Trophoblast cell (in vitro differentiated cells and primary cell): ENCODE results near the gene OGFOD2.

ENCODE experiments used
- DNase-seq, 2 donors: peaks; one replicate each; pipeline ENCODE4 v3.0.0-alpha.2; 2016
- H2AFZ ChIP-seq: 2 replicates; pipeline ENCODE4 v1.6.1; 2013; ENCODE audit warnings: low read length, moderate library complexity, mild to moderate bottlenecking; ENCODE audit not compliant: insufficient read depth, poor library complexity
- H2AK5ac ChIP-seq: 2 replicates; pipeline ENCODE4 v1.6.1; 2013; ENCODE audit warnings: mild to moderate bottlenecking, low read length
- H2BK120ac ChIP-seq: 2 replicates; pipeline ENCODE4 v1.6.1; 2013; ENCODE audit warnings: low read length, mild to moderate bottlenecking, moderate library complexity; ENCODE audit not compliant: insufficient read depth, poor library complexity
- H2BK12ac ChIP-seq: 2 replicates; pipeline ENCODE4 v1.6.1; 2013; ENCODE audit warnings: mild to moderate bottlenecking, low read length, moderate library complexity
- H2BK5ac ChIP-seq: 2 replicates; pipeline ENCODE4 v1.6.1; 2013; ENCODE audit warnings: low read length, low read depth, moderate library complexity, mild to moderate bottlenecking; ENCODE audit not compliant: poor library complexity
- H3K14ac ChIP-seq: 2 replicates; pipeline ENCODE4 v1.6.1; 2013; ENCODE audit warnings: mild to moderate bottlenecking, low read length
- H3K18ac ChIP-seq: 2 replicates; pipeline ENCODE4 v1.6.1; 2013; ENCODE audit warnings: mild to moderate bottlenecking, low read length
- H3K23ac ChIP-seq: 2 replicates; pipeline ENCODE4 v1.6.1; 2013; ENCODE audit warnings: low read length
- H3K27ac ChIP-seq: 2 replicates; pipeline ENCODE4 v1.5.1; 2013; ENCODE audit warnings: low read depth, mild to moderate bottlenecking, inconsistent platforms, low read length, moderate library complexity
- H3K27me3 ChIP-seq: 2 replicates; pipeline ENCODE4 v1.6.1; 2013; ENCODE audit warnings: inconsistent platforms, mild to moderate bottlenecking, low read length, moderate library complexity; ENCODE audit not compliant: insufficient read depth
- H3K36me3 ChIP-seq, 2 experiments: 1 replicate in 1 of 2; 2 replicates in 1 of 2; pipeline ENCODE4 v1.6.1; 2013; ENCODE audit warnings: low read length in 2 of 2, mild to moderate bottlenecking in 2 of 2, moderate library complexity in 1 of 2; ENCODE audit not compliant: insufficient read depth in 2 of 2, control insufficient read depth in 1 of 2
- H3K4ac ChIP-seq: 2 replicates; pipeline ENCODE4 v1.6.1; 2013; ENCODE audit warnings: low read depth, mild to moderate bottlenecking, low read length, moderate library complexity
- H3K4me1 ChIP-seq, 2 experiments: 1 replicate in 1 of 2; 2 replicates in 1 of 2; pipeline ENCODE4 v1.6.1; 2013; ENCODE audit warnings: low read length in 2 of 2, mild to moderate bottlenecking in 2 of 2, moderate library complexity in 1 of 2; ENCODE audit not compliant: insufficient read depth in 2 of 2, control insufficient read depth in 1 of 2
- H3K4me2 ChIP-seq: 2 replicates; pipeline ENCODE4 v1.6.1; 2013; ENCODE audit warnings: inconsistent platforms, mild to moderate bottlenecking, low read length, moderate library complexity
- H3K4me3 ChIP-seq: 2 replicates; pipeline ENCODE4 v1.5.1; 2013; ENCODE audit warnings: mild to moderate bottlenecking, low read depth, low read length, inconsistent platforms
- H3K79me1 ChIP-seq: one replicate; pipeline ENCODE4 v1.6.1; 2013; ENCODE audit warnings: low read length
- H3K79me2 ChIP-seq: 2 replicates; pipeline ENCODE4 v1.6.1; 2013; ENCODE audit warnings: low read length, mild to moderate bottlenecking; ENCODE audit not compliant: control insufficient read depth, insufficient read depth, poor library complexity
- H3K9ac ChIP-seq: 2 replicates; pipeline ENCODE4 v1.6.1; 2013; ENCODE audit warnings: mild to moderate bottlenecking, low read length
- H3K9me3 ChIP-seq: 2 replicates; pipeline ENCODE4 v1.6.1; 2013; ENCODE audit warnings: low read depth, mild to moderate bottlenecking, control low read depth, inconsistent platforms, low read length; ENCODE audit not compliant: insufficient read depth
- H4K12ac ChIP-seq: 2 replicates; pipeline ENCODE4 v1.6.1; 2013; ENCODE audit warnings: low read depth, mild to moderate bottlenecking, low read length, moderate library complexity
- H4K8ac ChIP-seq: 2 replicates; pipeline ENCODE4 v1.6.1; 2013; ENCODE audit warnings: low read depth, mild to moderate bottlenecking, low read length, moderate library complexity
- H4K91ac ChIP-seq: one replicate; pipeline ENCODE4 v1.6.1; 2013; ENCODE audit warnings: low read depth, mild to moderate bottlenecking, low read length, moderate library complexity
- WGBS: extraction: QIAGEN DNeasy Blood & Tissue Kit; methylation state at CpG from one replicate; pipeline ENCODE4 v1.1.7; 2013; ENCODE audit warnings: missing lambda C conversion rate; ENCODE audit not compliant: insufficient read length, insufficient coverage; ENCODE audit errors: extremely low coverage; 5-methylcytosine and 5-hydroxymethylcytosine counted together

The OGFOD2 gene

DNA sequence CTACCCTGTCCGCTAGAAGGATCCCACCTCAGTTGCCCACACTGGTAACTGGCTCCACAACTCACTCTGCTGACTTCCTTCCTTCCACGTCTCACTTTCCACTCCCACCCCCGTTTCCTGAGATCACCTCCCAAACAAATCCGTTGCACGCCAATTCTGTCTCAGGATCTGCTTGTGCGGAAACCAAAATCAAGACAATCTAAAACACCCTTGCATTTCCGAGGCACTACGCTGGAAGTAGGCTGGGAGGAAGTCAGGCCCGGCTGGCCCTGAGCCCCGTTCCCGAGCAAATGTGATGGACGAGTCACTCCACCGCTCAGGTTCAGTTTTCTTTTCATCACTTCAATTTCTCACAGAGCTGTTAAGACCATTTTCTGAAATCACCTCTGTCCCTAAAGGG is 31.8 kb upstream of the OGFOD2 start:
- H2AFZ ChIP-seq: no peak overlapping the region
- no peak overlapping the region for H3K4ac ChIP-seq
- 100% methylated on average over 4 of the region's 13 CpGs for WGBS

DNA sequence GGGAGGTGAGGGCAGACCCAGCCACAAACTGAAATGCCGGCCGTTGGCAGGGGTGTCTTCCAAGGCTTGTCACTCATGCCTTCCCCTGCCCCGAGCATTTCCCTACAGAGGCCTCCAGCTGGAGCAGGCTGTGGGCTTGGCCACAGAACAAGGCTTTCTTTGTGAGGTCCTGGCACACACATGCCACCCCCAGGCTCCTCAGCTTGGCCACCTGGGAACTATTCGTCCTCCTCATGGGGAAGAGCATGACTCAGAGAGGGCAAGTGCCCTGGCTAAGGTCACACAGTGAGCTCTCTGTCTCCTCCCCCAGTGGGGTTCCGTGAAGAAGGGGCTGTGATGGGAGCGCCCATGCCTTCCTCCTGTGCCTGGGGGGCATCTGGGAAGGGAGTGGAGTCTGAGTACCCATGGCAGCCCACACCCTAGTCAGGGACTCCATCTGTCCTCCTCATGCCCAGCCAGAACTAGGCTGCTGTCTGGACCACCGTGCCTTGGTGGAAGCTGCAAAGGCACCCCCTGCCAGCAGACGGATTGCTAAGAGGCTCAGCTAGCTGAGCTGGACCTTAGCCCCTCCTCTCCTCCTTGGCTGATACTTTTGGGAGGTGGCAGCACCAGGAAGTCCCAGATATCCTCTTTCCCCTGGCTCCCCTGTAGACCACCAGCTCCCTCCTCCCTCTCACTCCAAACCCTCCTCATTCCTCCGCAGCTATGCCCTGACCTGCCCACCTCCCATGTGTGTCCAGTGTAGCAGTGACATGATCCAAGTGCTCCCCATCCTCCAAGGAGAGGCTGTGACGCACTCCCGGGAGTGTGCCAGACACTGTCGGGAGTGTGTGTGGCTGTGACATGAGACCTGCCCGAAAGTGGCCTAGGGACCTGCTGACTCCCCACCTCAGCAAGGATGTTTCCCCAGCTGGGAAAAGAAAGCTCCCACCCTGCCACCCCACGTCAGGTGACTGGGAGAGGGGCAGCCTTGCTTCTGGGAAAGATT is 30.1 kb upstream of the OGFOD2 start:
- Histone ChIP-seq H4K91ac (peak overlapping the region; percentile 49), H2BK5ac (no peak overlapping the region), H4K8ac (no peak overlapping the region), H3K18ac (no peak overlapping the region), H2AK5ac (peak overlapping the region; percentile 10), H3K36me3 (no peaks in the 10 kb centered on the region), H3K4me3 (no peak overlapping the region), H3K4me1 (peaks cover 7 to 16% of the 10 kb centered on the region in 2 experiments), H3K27ac (no peak overlapping the region), H3K79me1 (peaks cover 17% of the 10 kb centered on the region), H2AFZ (no peak overlapping the region), H2BK120ac (peak overlapping the region; percentile 5), H3K23ac (no peak overlapping the region), H3K9me3 (peaks cover 3% of the 10 kb centered on the region), H3K79me2 (no peaks in the 10 kb centered on the region), H3K4ac (no peak overlapping the region), H3K4me2 (no peak overlapping the region), H4K12ac (no peak overlapping the region), H3K9ac (no peak overlapping the region), H2BK12ac (peak overlapping the region; percentile 67), H3K27me3 (no peaks in the 10 kb centered on the region), H3K14ac (peak overlapping the region; percentile 29)
- WGBS: no CpG with 5 or more reads among the region's 14 CpGs
- no peak for DNase-seq

More for the DNA sequence above, 31.8 kb upstream of the OGFOD2 start:
- H3K79me2 ChIP-seq: no peaks in the 10 kb centered on the region
- no peak overlapping the region for H2AK5ac ChIP-seq
- H3K27me3 ChIP-seq: no peaks in the 10 kb centered on the region
- H3K4me3 ChIP-seq: no peak overlapping the region
- no peak overlapping the region for H3K4me2 ChIP-seq
- no peak overlapping the region for H3K9ac ChIP-seq
- H2BK12ac ChIP-seq: no peak overlapping the region
- DNase-seq: no peak
- no peak overlapping the region for H3K23ac ChIP-seq
- H2BK5ac ChIP-seq: no peak overlapping the region
- H3K27ac ChIP-seq: no peak overlapping the region
- H3K79me1 ChIP-seq: peaks cover 17% of the 10 kb centered on the region
- peaks cover 3% of the 10 kb centered on the region for H3K9me3 ChIP-seq
- H4K12ac ChIP-seq: no peak overlapping the region
- H4K91ac ChIP-seq: no peak overlapping the region
- H2BK120ac ChIP-seq: no peak overlapping the region
- no peak overlapping the region for H3K14ac ChIP-seq
- H3K4me1 ChIP-seq: peaks cover 7 to 16% of the 10 kb centered on the region in 2 experiments
- no peak overlapping the region for H3K18ac ChIP-seq
- no peaks in the 10 kb centered on the region for H3K36me3 ChIP-seq
- H4K8ac ChIP-seq: no peak overlapping the region

DNA sequence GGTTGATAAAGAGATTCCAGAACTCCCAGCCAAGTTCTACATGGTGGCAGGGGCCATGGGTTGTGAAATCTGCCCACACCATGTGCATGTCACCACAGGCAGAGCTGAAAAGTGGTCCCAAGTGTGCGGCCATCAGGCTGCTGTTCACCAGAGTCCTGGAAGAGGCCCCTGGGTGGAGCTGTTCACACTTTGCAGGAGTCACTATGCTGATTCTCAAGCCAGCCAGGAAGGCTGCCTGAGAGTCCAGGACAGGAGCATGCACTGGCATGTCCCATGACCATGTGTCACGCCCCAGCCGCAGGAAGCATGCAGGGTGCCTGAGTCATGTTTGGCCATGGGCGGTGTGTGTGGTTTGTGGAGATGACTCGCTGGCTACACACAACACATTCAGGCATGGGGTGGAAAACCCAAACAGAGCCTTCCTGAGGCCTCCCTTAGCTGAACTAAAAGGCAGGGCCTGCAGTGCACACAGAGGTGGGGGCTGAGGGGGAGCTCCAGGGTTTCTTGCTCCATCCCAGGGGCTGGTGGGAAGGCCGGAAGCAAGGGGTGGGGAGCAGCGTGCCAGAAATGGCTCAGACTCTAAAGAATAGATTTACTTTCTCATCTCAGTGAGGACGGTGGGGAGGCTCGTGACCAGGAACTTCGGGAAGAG is 28.2 kb upstream of the OGFOD2 start:
- Histone ChIP-seq H2BK12ac (peak overlapping the region; percentile 37), H3K23ac (no peak overlapping the region), H3K4me2 (no peak overlapping the region), H2BK5ac (peak overlapping the region; percentile 59), H3K4me3 (no peak overlapping the region), H3K79me2 (no peaks in the 10 kb centered on the region), H3K79me1 (peaks cover 17% of the 10 kb centered on the region), H4K91ac (peak overlapping the region; percentile 56), H3K4me1 (peaks cover 7 to 16% of the 10 kb centered on the region in 2 experiments), H3K14ac (peak overlapping the region; percentile 2), H2AK5ac (no peak overlapping the region), H2BK120ac (peak overlapping the region; percentile 7), H3K36me3 (no peaks in the 10 kb centered on the region), H3K18ac (peak overlapping the region; percentile 16), H2AFZ (no peak overlapping the region), H4K12ac (no peak overlapping the region), H3K27ac (peak overlapping the region; percentile 62), H3K9me3 (peaks cover 3% of the 10 kb centered on the region), H3K4ac (no peak overlapping the region), H3K27me3 (no peaks in the 10 kb centered on the region), H4K8ac (peak overlapping the region; percentile 1), H3K9ac (no peak overlapping the region)
- no CpG with 5 or more reads among the region's 10 CpGs for WGBS
- peak; percentile 98 to 99 for DNase-seq

DNA sequence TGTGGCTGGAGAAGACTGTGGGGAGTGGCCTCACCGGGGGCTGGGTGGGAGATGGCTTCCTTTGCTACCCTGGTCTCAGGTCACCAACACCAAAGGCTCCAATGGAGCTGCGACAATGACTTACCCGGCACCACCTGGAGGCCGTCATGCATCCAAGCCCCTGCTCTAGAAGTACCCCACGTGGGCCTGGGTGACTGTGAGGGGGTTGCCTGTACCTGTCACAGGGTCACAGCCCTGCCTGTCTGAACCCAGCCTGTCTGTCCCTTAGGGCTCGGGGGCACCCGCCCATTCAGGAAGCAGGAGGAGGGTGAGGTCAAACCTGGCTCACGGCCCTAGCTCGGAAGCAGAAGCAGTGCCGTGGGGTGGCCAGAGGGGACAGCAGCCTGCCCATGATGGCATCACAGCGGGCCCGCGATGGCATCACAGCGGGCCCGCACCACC is 27.7 kb upstream of the OGFOD2 start:
- H2AK5ac ChIP-seq: peak overlapping the region; percentile 6
- peaks cover 3% of the 10 kb centered on the region for H3K9me3 ChIP-seq
- H2BK12ac ChIP-seq: peak overlapping the region; percentile 37
- peak overlapping the region; percentile 62 for H3K27ac ChIP-seq
- no peaks in the 10 kb centered on the region for H3K36me3 ChIP-seq
- H3K4ac ChIP-seq: no peak overlapping the region
- peaks cover 17% of the 10 kb centered on the region for H3K79me1 ChIP-seq
- H3K18ac ChIP-seq: peak overlapping the region; percentile 16
- no peak overlapping the region for H2AFZ ChIP-seq
- no peaks in the 10 kb centered on the region for H3K27me3 ChIP-seq
- H4K8ac ChIP-seq: peak overlapping the region; percentile 1
- WGBS: no CpG with 5 or more reads among the region's 15 CpGs
- no peak overlapping the region for H3K23ac ChIP-seq
- H3K4me1 ChIP-seq: peaks cover 7 to 16% of the 10 kb centered on the region in 2 experiments
- peak overlapping the region; percentile 2 for H3K14ac ChIP-seq
- DNase-seq: peak in 1 of 2 donors; percentile 34
- H4K12ac ChIP-seq: no peak overlapping the region
- H3K9ac ChIP-seq: no peak overlapping the region
- no peak overlapping the region for H3K4me3 ChIP-seq
- H3K79me2 ChIP-seq: no peaks in the 10 kb centered on the region
- H2BK120ac ChIP-seq: peak overlapping the region; percentile 7
- H3K4me2 ChIP-seq: no peak overlapping the region
- peak overlapping the region; percentile 59 for H2BK5ac ChIP-seq
- H4K91ac ChIP-seq: peak overlapping the region; percentile 56
